ENCODE measurements around the gene RNF208.

DNA sequence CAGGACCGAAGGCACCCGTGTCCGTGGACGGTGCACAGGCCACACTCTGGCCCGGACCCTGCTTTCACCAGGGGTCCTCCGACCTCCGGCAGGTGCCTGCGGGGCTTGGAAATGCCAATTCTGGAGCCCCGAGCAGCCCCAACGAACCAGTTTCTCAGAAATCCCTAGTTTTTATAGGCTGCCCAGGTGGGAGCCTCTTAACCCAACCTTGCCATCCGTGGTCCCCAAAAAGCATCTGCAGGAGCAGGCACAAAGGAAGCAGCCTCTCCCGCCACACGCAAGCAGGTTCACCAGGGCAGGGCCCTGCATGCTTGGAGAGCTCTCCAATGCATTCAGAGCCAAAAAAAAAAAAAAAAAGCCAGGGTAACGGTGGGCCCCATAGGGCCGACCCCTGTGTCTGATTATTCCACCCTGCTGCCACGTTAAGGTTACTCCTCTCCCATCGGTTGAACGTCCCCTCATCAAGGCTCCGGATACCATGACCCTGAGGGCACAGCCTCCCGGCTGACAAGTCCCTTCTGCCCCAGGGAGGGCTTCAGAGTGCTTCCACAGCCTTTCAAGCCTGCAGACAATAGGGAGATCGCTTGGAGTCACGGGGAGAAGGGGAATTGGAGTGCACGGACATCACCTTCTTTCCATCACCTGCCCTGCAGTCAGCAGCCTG, 20.7 kb downstream of the RNF208 start:
- TF ChIP-seq, protein P1, sequence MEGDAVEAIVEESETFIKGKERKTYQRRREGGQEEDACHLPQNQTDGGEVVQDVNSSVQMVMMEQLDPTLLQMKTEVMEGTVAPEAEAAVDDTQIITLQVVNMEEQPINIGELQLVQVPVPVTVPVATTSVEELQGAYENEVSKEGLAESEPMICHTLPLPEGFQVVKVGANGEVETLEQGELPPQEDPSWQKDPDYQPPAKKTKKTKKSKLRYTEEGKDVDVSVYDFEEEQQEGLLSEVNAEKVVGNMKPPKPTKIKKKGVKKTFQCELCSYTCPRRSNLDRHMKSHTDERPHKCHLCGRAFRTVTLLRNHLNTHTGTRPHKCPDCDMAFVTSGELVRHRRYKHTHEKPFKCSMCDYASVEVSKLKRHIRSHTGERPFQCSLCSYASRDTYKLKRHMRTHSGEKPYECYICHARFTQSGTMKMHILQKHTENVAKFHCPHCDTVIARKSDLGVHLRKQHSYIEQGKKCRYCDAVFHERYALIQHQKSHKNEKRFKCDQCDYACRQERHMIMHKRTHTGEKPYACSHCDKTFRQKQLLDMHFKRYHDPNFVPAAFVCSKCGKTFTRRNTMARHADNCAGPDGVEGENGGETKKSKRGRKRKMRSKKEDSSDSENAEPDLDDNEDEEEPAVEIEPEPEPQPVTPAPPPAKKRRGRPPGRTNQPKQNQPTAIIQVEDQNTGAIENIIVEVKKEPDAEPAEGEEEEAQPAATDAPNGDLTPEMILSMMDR (IDR thresholded peaks at IDR 0.05), result no peak
- no peak for TF ChIP-seq EZH2 (IDR thresholded peaks at IDR 0.05; ENCODE audit: borderline replicate concordance, insufficient read depth, low read depth, low read length, poor library complexity, severe bottlenecking)

Measured in B cell (primary cell).